ENCODE results near the gene LIAS.
"Not testable (repeated sequence)": the region's sequence is repeated elsewhere in the genome, so short reads cannot be mapped to it uniquely, and the experiment has no call there.

LIAS gene

GRCh38 chr4:39453738-39454137 lies 5.1 kb upstream of the LIAS start:
- DNase-seq, result no peak

- DNase-seq, result no peak
Measured at GRCh38 chr4:39455486-39455885, 3.4 kb upstream of the LIAS start.

- DNase-seq, result no peak
Measured at GRCh38 chr4:39456946-39457763, 1.7 kb upstream of the LIAS start.

GRCh38 chr4:39458161-39458504 lies 723 bp upstream of the LIAS start:
- DNase-seq, result not testable (repeated sequence)

GRCh38 chr4:39464886-39465501 lies 6.1 kb downstream of the LIAS start:
- peak in 1 of 5 experiments; percentile 56 for DNase-seq

- no peak for DNase-seq
Measured at GRCh38 chr4:39466747-39467146, 7.9 kb downstream of the LIAS start.

- no peak for DNase-seq
Measured at GRCh38 chr4:39467464-39467863, 8.6 kb downstream of the LIAS start.

- peak in 2 of 5 experiments; percentile 26 to 65 for DNase-seq
Measured at GRCh38 chr4:39469429-39470077, 10.7 kb downstream of the LIAS start.

GRCh38 chr4:39470402-39470801 lies 11.5 kb downstream of the LIAS start:
- no peak for DNase-seq

GRCh38 chr4:39472396-39472795 lies 13.5 kb downstream of the LIAS start:
- DNase-seq, result no peak

GRCh38 chr4:39476187-39476895 lies 17.5 kb downstream of the LIAS start:
- no peak for DNase-seq

- DNase-seq, result no peak
Measured at GRCh38 chr4:39480251-39480650, 21.4 kb downstream of the LIAS start.

GRCh38 chr4:39480902-39481695 lies 22.2 kb downstream of the LIAS start:
- DNase-seq, result no peak

GRCh38 chr4:39484582-39485272 lies 25.9 kb downstream of the LIAS start:
- DNase-seq, result no peak

- DNase-seq, result no peak
Measured at GRCh38 chr4:39486221-39486804, 27.5 kb downstream of the LIAS start.

GRCh38 chr4:39490322-39490721 lies 31.5 kb downstream of the LIAS start:
- no peak for DNase-seq

- DNase-seq, result no peak
Measured at GRCh38 chr4:39494354-39494753, 35.5 kb downstream of the LIAS start.

GRCh38 chr4:39495446-39496213 lies 36.8 kb downstream of the LIAS start:
- no peak for DNase-seq

- no peak for DNase-seq
Measured at GRCh38 chr4:39497909-39498726, 39.3 kb downstream of the LIAS start.

GRCh38 chr4:39498727-39499020 lies 39.8 kb downstream of the LIAS start:
- no peak for DNase-seq

Measured in T-helper 2 cell (primary cell).